ENCODE results near the gene KIF18A.

Gene KIF18A

DNA sequence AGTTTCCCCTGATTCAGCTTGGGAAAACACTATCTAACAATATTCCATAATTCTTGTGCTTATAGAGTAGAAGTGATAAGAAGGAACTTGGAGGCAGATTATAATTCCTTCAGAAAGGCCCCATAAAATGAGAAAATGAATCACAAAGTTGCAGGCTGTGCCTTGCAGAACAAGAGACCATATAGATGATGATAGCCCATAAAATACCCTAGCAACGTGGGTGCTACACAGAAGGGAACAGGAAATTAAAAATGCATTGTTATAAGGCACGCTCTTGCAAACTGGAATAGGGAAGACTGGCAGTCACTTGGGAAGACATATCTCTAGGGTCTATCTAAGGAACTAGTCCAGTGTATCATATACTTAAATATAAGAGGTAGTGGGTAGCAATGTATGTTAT, 67.6 kb downstream of the KIF18A start:
- DNase-seq: no peak

DNA sequence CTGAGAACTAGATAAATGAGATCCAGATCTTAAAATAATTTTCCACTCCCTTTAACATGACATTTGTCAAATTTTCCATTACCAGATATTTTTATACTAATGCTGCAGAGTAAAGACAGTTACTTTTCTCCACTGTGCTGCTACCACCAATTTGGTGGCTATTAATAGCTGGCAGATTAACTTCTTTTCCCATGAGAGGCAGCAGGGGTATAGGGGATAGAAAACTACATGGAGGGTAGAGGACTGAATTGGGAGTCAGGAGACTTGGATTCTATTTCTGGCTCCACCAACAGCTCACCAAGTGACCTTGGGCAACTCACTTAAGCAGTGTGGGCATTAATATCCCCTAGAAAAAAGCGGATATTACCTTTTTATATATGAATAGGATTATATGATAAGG, 69.2 kb downstream of the KIF18A start:
- no peak for DNase-seq

DNA sequence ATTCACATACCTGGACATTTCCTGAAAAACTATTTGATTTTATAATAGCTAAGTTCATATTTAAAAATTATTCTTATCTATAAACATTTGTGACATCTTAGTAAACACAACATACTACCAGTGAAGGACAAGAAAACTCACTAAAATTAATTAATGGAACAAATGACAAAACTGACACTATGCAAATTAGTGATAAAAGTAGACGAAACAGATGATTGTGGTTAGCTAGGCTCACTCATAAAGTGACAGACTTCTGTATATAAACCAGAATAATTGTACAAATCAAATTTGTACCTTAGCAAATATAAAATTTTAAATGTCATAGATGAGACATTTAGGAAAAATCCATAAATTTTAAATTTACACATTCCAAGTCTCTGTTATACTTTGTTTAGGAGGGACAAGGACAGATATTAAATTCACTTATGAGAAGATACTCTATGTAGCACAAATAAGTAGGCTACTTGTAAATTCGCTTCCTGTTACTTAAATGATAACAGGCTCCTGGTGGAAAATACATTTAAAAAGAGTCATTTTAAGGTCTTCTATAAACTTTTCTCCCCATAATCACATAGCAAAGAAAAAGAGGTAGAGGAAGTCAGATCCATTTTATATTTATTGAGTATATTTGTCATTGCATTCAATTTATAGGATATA, 81.2 kb downstream of the KIF18A start:
- DNase-seq: no peak

DNA sequence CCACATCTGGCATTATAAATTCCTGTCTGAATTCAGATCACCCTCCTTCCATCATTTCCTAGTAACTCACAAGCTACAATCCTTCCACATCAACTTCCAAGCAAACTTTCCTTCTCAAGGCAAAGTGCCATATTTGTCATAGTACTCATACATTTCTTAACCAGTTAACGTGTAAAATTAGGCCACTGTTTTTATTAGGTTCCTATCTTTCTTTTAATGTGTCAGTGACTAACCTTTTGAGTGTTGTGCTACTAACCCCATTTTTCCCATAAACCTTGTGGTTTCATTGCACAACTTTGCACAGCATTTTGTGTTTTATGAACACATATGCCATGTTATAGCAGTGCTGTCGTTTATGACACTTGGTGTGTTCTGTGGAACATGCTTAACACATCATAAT, 90.1 kb downstream of the KIF18A start:
- DNase-seq: no peak

DNA sequence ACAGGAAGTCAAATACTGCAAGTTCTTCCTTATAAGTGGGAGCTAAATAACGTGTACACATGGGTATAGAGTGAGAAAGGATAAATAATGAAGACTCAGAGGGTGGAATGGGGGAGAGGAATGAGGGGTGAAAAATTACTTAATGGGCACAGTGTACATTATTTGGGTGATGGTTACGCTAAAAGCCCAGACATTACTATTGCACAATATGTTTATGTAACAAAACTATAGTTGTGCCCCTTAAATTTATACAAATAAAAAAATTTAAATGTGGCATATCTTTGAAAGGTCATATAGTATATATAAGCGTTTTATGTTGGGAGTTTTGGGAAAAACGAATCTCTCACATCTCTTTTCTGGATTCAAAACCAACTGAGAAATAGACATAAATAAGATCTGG, 96.1 kb downstream of the KIF18A start:
- DNase-seq: no peak

DNA sequence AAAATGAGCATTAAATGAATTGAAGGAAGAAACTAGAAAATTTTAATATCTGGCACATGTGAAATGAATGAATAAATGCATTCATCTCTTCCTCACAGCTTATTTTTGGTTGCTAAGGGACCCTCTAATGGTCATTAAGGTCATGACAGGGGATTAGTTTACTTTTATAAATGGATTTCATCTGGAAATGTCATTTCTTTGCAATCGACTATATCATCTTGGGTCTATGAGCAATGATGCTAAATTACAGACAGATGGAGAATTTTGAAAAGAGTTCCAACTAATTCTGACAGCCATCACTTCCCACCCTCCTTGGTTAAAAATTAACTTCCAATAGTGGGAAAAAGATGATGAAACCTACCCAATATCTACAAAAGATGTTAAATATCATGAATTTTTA, 98.0 kb downstream of the KIF18A start:
- DNase-seq: no peak

DNA sequence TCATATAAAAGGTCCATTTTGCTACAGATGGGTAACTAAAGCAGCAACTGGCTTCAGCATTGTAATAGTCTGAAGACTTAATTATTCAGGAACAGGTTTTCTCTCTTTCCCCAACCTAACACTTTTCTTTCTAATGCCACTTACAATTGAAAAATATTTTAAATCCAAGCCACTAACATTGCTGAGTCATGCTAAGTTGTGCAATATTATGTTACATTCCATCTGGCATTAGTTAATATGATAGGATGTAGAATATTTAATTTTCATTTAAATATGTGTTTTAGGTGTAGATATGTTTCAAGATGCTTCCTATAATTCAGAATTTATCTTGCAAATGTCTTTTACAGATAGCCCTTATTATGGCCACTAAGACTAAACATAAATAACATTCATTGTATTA, 98.6 kb downstream of the KIF18A start:
- DNase-seq: no peak

DNA sequence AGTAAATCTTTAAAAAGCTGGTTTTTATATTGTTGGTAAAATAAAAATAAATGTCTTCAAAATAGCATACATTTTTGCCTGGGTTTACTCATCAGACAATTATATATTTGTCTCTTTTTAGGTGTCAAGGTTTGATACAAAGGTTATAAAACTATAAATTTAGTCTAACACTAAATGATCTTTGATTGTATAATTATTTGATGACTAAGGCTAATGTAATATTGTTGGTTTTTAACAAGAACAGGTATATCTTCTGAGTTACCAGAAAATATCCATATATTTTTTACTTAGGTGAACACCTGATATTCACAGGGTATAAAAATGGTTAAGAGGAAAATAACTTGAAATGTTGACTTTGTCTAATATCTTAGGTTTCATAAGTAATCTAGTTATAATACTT, 104.3 kb downstream of the KIF18A start:
- DNase-seq: no peak

DNA sequence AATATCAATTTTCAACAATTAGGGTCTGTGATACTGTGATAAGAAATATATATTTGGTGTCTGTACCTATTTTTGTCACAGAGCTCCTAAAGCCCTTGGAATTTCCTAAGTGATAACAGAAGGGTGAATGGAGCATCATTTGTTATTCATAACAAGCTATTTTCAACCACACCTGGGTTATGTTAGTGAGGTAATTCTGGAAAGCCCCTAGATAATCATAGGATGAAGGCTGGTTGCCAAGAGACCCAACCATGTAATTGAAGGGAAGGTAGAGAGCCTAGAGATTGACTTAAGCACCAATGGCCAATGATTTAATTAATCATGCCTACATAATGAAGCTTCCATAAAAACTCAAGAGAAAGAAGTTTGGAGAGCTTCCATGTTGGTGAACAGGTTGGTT, 109.4 kb downstream of the KIF18A start:
- no peak for DNase-seq

DNA sequence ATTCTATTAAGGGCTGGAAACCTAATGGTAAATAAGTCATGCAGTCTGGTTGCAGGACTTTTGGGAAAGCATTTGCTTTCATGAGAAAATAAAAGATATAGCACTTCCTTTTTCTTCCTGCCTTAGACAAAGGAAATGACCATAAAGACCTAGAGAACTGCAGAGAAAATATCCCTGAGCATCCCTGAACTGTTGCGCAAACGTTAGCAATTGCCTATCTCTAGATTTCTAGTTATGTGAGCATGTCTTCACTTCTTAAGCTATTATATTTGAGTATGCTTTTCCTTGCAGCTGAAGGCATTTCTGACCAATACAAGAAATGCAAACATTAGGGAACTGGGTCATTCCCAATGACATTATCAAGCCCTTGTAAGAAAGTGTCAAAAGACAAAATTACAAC, 110.6 kb downstream of the KIF18A start:
- no peak for DNase-seq

DNA sequence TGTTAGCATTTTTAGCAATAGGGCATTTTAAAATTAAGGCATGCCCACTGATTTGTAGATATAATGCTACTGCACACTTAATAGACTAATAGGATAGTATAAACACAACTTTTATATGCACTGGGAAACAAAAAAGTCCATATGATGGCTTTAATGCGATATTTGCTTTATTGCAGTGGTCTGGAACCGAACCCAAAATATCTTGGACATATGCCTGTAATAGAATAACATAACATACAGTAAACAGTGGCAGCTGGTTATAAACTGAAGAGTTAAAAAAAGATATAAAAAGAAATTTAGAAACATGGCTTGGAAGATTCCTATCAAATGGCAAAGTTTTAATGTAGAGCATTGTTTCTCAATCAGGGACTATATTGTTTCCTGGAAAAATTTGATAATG, 111.9 kb downstream of the KIF18A start:
- no peak for DNase-seq

DNA sequence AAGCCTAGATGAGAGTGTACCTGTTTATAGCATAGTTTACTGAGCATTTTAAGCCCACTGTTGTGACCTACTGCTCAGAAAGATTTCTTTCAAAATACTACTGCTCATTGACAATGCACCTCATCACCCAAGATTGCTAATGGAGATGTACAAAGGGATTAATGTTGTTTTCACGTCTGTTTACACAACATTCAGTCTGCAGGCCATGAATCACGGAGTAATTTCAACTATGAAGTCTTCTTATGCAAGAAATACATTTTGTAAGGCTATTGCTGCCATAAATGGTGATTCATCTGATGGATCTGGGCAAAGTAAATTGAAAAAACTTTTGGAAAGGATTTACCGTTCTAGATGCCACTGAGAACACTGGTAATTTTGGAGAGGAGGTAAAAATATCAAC, 112.9 kb downstream of the KIF18A start:
- DNase-seq: no peak

DNA sequence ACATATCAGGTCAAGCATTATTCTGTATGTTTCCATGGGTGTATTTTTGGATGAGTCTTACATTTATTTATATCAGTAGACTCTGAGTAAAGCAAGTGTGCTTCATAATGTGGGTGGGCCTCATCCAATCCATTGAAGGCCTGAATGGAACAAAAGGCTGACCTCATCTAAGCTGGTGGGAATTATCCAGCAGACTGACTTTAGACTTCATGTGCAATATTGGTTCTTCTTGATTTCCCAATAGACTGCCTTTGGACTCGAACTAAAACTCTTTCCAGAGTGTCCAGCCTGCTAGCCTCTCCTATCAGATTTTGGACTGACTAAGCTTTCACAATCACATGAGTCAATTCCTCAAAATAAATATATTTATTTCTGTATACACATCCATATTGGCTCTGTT, 116.2 kb downstream of the KIF18A start:
- DNase-seq: no peak

DNA sequence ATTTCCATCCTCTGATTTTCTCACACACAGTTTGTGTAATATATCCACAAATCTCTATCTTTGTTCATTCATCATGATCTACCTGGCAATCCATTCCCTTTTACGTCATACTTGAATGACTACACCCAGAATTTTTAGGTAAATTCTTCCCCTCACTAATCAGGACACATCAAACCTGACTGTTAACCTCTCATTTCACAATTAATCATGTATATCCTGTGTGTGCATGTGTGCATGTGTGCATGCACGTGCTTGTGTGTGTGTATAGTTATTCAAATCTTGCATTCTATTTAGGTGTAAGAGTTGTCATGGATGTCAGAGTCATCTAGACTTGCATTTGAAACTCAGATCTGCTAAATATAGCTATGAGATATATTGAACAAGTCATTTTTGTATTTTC, 130.4 kb downstream of the KIF18A start:
- DNase-seq: no peak

DNA sequence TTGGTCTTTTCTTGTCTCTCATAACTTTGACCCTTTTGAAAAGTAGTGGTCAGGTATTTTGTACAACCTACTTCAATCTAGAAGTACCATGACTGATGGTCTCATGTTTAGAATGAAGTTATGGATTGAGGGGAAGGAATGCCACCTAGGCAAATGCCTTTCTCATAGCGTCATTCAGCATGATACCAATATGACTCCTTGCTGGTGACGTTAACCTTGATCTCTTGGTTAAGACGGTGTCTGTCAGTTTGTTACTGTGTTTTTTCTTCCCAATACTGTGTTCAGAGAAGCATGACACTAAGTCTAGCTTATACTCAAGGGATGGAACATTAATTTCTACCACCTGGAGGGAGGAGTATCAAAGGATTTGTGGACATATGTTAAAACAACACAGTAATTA, 130.9 kb downstream of the KIF18A start:
- no peak for DNase-seq

DNA sequence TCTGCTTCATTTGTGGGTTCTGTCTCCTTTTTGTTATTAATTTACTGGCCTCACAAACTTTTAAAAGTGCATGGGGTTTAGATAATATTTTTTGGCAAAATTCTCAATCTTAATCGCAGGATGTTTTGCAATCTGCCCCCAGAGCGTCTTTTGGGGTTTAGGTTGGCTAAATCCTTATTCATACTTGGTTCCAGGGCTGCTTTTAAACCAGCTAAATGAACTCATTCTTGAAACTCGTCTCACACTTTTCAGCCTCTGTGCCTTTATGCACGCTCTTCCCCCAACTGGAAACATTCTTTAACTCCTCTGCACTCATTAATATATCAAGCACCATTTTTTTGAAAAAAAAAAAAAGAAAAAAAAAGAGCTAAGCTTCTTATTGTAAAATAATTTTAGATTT, 131.7 kb downstream of the KIF18A start:
- DNase-seq: no peak

DNA sequence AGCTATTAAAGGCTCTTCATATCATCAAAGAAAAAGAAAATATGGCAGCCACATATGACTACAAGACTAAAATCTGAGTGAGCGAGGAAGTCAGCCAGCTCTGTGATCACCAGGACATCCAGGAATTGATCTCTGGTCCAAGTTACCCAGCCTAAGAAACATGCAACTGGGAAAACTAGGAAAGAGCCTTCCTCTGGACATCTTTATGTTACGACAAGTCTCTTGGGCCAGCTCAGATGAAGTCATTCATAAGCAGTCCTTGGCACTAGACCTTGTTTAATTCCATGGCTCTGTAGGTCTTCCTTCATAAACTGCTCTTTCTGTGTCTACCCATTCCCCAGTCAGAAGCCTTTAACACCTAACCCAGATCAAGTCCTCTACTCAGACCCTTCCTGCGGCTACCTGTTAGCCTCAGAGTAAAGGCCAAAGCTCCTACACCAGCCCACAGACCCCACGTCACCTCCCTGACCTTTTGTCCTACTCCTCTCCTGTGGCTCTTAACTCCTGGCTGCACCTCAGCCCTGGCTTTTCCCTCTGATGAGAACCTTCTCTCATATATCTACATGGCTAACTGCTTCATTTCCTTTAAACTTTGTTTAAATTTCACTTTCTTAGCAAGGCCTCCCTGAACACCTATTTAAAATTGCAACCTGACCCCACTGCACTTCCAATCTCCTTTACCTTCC, 134.0 kb downstream of the KIF18A start:
- no peak for DNase-seq

DNA sequence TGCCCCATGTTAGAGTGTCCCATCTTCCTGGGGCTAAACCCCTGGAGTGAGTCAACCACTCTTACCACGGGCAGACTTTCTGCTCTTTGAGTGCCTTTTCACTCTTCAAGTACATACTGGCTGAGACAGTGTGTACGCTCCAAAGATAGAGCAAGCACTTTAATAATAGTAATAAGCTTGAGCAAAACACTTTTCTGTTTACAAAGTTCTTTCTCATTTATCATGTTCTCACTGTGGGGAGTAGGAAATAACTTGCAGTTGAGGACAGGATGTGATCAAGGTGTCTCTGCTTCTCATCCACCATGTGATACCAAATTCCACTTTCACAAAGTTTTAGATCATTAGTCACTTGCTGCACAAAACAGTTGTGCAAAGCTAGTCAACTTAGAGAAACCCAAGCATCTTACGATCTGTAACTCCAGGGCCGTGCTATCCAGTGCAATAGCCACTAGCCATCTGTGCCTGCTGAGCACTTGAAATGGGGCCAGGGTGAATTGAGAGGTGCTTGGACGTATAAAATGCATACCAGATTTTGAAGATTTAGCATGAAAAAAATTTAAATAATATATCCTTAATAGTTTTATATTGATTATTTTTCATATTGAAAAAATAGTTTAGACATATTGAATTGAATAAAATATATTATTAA, 135.3 kb downstream of the KIF18A start:
- no peak for DNase-seq

DNA sequence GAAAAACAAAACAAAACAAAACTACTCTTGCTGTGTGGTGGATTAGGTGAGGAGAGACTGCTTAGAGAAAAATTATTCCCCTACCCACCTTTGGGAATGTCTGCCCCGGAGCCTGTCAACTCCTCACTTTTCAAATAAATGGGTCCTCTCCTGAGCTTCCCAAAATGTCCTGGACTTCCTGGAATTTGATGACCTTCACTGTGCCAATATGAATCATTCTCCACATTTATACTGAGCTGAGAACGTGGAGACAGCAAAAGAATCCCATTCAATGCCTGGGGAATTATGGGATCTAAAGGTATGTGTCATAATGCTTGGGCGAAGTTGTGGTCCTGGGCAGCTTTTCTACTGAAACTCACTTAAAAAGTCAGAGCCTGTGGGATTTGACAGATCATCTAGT, 136.8 kb downstream of the KIF18A start:
- no peak for DNase-seq
